ENCODE data around the gene ELFN2.
"Not testable (repeated sequence)": the region's sequence is repeated elsewhere in the genome, so short reads cannot be mapped to it uniquely, and the experiment has no call there.

ELFN2 gene, protein sequence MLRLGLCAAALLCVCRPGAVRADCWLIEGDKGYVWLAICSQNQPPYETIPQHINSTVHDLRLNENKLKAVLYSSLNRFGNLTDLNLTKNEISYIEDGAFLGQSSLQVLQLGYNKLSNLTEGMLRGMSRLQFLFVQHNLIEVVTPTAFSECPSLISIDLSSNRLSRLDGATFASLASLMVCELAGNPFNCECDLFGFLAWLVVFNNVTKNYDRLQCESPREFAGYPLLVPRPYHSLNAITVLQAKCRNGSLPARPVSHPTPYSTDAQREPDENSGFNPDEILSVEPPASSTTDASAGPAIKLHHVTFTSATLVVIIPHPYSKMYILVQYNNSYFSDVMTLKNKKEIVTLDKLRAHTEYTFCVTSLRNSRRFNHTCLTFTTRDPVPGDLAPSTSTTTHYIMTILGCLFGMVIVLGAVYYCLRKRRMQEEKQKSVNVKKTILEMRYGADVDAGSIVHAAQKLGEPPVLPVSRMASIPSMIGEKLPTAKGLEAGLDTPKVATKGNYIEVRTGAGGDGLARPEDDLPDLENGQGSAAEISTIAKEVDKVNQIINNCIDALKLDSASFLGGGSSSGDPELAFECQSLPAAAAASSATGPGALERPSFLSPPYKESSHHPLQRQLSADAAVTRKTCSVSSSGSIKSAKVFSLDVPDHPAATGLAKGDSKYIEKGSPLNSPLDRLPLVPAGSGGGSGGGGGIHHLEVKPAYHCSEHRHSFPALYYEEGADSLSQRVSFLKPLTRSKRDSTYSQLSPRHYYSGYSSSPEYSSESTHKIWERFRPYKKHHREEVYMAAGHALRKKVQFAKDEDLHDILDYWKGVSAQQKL

GRCh38 chr22:37427135-37427710 is at the start of gene ELFN2:
Gene ELFN2 (minus strand): TSS chr22:37427479. CDS start chr22:37375534, 51,945 bp downstream.
- no peak for DNase-seq

GRCh38 chr22:37476389-37477329 is 49.4 kb upstream of the ELFN2 start:
- DNase-seq = no peak

DNA sequence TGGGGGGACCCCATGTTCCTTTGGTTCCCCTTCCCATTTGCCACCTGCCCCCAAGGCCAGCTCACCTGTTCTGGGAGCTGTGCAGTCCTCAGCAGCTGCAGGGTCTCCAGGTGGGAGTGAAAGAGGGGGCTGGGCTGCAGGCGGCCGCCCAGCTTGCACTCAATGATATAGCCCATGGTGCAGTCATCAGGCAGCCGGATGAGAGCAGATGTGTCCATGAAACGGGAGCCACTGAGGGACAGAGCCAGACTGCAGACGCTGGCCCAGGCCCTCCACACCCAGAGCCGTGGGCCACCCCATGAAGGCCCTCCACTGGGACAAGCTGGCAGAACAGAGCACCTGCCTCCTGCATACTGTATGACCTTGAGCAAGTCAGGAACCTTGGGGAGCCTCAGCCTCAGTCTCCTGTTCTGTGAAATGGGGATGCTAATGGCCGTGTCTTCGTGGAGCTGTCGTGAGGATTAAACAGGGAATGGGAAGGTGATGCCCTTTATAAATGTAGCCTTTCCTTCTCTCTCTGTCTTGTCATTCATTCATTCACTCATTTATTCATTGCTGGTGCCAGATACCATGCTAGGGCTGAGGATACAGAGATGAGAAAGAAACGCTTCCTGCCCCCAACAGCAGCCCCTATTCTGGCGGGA is 47.3 kb upstream of the ELFN2 start:
- DNase-seq = no peak

- DNase-seq = no peak
These were observed 46.2 kb upstream of the ELFN2 start for GRCh38 chr22:37473437-37473946.

DNA sequence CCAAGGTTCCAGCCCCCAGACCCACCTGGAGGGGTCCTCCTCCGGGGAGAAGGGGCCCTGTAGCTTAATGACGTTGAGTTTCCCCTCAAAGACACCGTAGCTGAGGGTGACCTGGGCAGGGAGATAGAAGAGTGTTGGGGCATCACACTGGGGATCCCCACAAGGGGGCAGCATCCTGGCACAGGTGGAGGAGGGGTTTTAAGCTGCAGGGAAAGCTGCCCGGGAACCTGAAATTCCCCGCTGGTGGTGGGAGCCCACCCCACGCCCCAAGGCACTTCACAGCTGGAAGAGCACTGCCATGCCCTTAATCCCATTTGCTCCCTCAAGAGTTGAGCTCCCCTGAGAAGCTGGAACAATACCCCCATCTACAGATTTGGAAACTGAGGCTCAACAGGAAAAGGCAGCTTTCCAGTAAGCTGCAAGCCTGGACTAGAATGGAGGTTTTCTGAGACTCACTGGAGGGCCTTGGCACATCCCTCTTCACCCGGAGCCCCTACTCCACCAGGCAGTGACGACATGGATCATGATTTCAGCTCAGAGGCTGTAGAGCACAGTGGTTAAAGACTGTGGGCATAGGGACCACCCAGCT is 45.2 kb upstream of the ELFN2 start:
- DNase-seq = peak; percentile 63

GRCh38 chr22:37471727-37472417 is 44.6 kb upstream of the ELFN2 start:
- DNase-seq = no peak

DNA sequence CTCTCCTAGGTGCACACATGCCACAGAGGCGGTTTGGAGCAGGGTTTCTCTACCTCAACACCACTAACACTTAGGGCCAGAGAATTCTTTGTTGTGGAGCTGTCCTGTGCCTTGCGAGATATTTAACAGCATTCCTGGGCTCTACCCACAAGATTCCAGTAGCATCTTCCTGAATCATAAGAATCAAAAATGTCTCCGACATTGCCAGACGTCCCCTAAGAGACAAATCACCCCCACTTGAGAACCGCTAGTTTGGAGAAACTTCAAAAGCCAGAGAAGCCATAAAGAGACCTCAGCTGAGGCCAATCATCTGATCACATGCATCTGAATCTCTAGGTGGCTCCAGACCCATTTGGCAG is 42.8 kb upstream of the ELFN2 start:
- no peak for DNase-seq

- DNase-seq = no peak
These were observed 42.3 kb upstream of the ELFN2 start for GRCh38 chr22:37469416-37470086.

GRCh38 chr22:37468201-37468695 is 41.0 kb upstream of the ELFN2 start:
- DNase-seq = not testable (repeated sequence)

GRCh38 chr22:37467391-37467955 is 40.2 kb upstream of the ELFN2 start:
- DNase-seq = no peak

DNA sequence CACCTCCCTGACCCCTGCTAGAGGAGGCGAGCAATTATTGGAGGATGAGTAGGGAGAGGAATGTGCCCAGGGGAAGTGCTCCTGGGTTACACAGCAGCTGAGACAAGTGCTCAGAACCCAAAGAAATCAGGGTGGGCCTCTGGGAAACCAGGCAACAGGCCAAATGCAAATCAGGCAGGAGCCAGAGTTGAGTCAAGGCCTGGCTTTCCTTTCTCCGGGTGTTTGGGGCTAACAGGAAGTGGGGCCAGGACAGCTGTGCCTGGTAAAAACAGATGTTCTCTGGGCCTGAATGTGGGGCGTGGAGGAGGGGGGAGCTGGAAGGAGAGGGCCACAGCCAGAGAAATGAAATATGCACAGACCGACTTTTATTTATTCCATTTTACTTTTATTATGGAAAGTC is 36.9 kb upstream of the ELFN2 start:
- peak; percentile 56 for DNase-seq

DNA sequence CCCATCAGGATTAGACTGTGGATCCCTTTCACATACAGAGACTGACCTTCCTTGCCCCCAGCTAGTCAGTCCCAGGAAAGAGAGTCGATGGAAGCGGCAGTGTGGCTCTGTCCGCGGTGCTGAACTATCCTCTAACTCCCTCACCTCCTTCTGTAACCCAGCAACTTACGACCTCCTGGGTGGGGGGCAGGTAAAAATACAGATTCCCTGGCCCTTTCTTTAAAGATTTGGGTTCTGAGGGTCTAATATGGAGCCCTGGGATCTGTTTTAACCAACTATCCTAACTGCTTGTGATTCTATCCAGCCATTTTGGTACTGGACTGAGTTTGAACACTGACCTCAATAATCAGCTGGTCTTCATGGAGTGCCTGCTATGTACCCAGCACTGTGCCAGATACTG is 35.7 kb upstream of the ELFN2 start:
- peak; percentile 74 for DNase-seq

DNA sequence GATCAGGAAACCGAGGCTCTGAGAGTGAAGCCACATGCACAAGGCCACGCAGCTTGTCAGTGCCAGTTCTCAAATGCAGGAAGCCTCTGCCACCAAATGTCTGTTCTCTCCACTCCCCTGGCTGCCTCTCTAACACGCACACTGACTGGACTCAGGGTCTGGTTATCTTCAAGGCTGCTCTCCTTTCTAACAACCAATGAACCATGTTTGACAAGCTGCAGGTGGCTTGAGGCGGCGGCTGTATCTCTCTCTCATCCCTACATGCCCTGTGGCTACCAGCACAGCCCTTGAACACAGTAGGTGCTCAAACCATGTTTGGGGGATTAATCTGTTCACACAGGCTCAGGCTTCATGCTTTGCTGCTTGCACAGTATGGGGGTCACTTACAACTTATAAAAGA is 35.2 kb upstream of the ELFN2 start:
- no peak for DNase-seq

- no peak for DNase-seq
These were observed 34.7 kb upstream of the ELFN2 start for GRCh38 chr22:37461961-37462360.

GRCh38 chr22:37460684-37461083 is 33.4 kb upstream of the ELFN2 start:
- DNase-seq = no peak

- no peak for DNase-seq
These were observed 31.9 kb upstream of the ELFN2 start for GRCh38 chr22:37459206-37459605.

- peak; percentile 77 for DNase-seq
These were observed 30.0 kb upstream of the ELFN2 start for GRCh38 chr22:37457093-37457893.

- no peak for DNase-seq
These were observed 29.1 kb upstream of the ELFN2 start for GRCh38 chr22:37456346-37456745.

- no peak for DNase-seq
These were observed 28.6 kb upstream of the ELFN2 start for GRCh38 chr22:37455896-37456295.
